ENCODE data around the gene PSMB10.
A peak's percentile ranks its signal among the peaks of the same experiment; 100 is the strongest.
"Not testable (repeated sequence)": the region's sequence is repeated elsewhere in the genome, so short reads cannot be mapped to it uniquely, and the experiment has no call there.

The PSMB10 gene

DNA sequence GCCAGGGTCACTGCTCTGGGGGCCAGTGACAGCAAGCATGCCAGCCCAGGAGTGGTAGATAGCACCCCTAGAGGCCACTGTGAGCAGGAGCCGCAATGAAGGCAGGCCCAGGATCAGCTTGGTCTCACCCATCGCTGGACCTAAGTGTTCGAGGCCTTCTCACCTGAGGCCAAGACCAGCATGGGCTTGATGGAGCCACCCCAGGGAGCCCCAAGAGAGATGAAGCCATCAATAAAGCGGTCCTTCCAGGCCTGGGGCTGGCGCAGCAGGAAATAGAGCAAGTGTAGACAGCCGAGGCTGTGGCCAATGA lies 5.5 kb upstream of the PSMB10 start:
- TF ChIP-seq, protein P1, sequence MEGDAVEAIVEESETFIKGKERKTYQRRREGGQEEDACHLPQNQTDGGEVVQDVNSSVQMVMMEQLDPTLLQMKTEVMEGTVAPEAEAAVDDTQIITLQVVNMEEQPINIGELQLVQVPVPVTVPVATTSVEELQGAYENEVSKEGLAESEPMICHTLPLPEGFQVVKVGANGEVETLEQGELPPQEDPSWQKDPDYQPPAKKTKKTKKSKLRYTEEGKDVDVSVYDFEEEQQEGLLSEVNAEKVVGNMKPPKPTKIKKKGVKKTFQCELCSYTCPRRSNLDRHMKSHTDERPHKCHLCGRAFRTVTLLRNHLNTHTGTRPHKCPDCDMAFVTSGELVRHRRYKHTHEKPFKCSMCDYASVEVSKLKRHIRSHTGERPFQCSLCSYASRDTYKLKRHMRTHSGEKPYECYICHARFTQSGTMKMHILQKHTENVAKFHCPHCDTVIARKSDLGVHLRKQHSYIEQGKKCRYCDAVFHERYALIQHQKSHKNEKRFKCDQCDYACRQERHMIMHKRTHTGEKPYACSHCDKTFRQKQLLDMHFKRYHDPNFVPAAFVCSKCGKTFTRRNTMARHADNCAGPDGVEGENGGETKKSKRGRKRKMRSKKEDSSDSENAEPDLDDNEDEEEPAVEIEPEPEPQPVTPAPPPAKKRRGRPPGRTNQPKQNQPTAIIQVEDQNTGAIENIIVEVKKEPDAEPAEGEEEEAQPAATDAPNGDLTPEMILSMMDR (IDR thresholded peaks at IDR 0.05; ENCODE audit: low read depth, low read length), result peak; percentile 81
- in situ Hi-C loops (cut with HindIII; ENCODE audit: low sequenced_read_pairs), result no loop called here
- DNase-seq (ENCODE audit: low read depth, low spot score), result peak; percentile 27
- H3K4me3 ChIP-seq (ENCODE audit: low read depth, low read length), result no peak overlapping the region

DNA sequence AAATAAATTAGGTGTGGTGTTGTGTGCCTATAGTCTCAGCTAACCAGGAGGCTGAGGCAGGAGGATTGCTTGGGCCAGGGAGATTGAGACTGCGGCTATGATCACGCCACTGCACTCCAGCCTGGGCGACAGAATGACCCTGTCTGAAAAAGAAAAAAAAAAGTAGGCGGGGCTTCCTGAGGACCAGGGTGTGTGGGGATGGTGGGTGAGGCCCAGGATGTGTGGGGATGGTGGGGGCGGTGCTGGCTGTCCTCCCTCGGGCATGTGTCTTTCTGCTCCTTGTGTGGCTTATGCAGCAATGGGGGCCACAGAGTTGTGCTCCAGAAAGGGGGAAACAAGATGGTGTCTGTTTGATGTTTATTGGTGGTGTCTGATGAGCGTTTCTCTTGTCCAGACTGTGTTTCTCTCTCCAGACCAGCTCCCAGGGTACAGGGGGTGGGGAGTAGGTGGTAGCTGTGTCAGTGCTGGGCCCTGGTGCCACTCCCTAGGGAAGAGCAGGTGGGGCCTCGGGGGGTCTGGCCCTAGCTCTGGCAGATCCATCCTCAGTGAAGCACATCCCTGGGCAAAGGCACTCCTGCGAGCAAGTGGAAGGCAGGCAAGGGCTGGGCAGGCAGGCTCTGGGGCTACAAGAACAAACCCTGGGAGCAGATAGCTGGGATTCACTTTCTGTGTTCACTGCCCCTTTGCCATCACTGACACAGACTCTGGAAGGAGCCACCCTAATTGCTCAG lies 5.0 kb upstream of the PSMB10 start:
- in situ Hi-C loops (cut with HindIII; ENCODE audit: low sequenced_read_pairs), result no loop called here
- no peak for DNase-seq (ENCODE audit: low read depth, low spot score)
- TF ChIP-seq, protein P1 (IDR thresholded peaks at IDR 0.05; ENCODE audit: low read depth, low read length), result no peak
- H3K4me3 ChIP-seq (ENCODE audit: low read depth, low read length), result no peak overlapping the region

DNA sequence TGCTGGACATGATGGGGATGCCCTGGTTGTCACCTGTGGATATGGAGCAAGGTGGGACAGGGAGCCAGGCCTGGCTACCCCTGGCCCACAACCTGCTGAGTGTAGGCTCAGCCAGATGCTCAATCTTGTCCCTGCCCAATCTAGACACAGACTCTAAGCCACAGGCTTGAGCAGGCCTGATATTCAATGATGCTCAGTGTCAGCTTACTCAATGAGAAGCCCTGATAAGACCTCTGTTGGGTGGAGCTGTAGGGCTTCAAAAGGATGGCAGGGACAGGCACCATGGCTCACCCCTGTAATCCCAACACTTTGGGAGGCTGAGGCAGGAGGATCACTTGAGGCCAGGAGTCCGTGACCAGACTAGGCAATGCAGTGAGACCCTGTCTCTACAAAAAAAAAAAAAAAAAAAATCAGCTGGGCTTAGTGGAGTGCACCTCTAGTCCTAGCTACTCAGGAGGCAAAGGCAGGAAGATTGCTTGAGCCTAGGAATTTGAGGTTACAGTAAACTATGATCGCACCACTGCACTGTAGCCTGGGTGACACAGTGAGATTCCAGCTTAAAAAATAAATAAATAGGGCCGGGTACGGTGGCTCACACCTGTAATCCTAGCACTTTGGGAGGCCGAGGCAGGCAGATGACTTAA lies 3.9 kb upstream of the PSMB10 start:
- DNase-seq (ENCODE audit: low read depth, low spot score), result no peak
- TF ChIP-seq, protein P1 (IDR thresholded peaks at IDR 0.05; ENCODE audit: low read depth, low read length), result no peak
- in situ Hi-C loops (cut with HindIII; ENCODE audit: low sequenced_read_pairs), result no loop called here
- no peak overlapping the region for H3K4me3 ChIP-seq (ENCODE audit: low read depth, low read length)

DNA sequence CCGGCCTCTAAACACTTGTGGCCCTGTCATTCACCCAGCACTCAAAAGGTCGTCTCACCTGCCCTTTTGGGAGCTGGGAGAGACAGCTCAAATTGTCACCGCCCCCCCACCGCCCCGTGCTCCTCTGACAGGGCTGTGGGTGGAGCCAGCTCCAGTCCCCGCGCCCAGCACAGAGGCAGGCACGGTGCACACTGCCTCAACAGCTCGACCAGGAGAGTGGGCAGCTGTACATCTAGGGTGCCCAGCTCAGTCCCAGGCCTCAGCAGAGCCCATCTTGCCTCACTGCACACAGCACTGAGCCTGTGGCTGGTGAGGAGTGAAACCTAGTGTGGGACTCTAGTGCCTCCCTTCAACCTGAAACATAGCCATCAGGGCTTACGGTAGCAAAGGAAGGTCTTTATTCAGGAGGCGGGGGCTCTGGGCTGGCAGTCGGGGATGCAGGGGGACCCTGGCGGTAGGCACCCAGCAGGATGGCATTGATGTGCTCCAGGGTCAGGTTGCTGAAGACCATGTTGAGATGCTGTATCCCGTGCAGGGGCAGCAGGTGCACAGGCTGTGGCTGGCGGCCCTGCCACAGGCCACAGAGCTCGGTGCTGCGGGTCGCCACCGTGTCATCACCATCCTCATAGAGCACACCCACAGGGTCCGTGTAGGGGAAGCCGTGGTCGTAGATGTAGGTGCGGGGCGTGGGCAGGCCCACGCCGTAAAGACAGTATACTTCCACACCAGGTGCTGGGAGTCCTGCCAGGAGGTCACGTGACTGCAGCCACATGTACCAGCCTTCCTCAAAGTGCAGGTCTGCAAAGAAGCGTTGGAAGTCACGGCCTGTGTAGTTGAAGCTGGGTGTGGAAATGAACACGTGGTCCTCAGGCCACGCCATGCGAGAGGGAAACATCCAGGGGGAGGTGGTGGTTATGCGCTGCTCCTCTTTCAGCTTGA lies 3.1 kb upstream of the PSMB10 start:
- in situ Hi-C loops (cut with HindIII; ENCODE audit: low sequenced_read_pairs), result no loop called here
- no peak overlapping the region for H3K4me3 ChIP-seq (ENCODE audit: low read depth, low read length)
- no peak for DNase-seq (ENCODE audit: low read depth, low spot score)
- TF ChIP-seq, protein P1 (IDR thresholded peaks at IDR 0.05; ENCODE audit: low read depth, low read length), result no peak

DNA sequence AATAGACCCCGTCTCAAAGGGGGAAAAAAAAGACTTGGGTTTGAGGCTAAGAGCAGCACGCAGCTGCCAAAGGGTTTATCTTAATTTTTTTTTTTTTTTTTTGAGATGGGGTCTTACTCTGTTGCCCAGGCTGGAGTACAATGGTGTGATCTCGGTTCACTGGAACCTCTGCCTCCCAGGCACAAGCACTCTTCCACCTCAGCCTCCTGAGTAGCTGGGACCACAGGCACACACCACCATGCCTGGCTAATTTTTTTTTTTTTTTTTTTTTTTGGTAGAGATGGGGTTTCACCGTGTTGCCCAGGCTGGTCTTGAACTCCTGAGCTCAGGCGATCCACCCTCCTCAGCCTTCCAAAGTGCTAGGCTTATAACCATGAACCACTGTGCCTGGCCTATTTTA lies 1.1 kb upstream of the PSMB10 start:
- in situ Hi-C loops (cut with HindIII; ENCODE audit: low sequenced_read_pairs); H3K4me3 ChIP-seq (ENCODE audit: low read depth, low read length); DNase-seq (ENCODE audit: low read depth, low spot score): not testable (repeated sequence)

DNA sequence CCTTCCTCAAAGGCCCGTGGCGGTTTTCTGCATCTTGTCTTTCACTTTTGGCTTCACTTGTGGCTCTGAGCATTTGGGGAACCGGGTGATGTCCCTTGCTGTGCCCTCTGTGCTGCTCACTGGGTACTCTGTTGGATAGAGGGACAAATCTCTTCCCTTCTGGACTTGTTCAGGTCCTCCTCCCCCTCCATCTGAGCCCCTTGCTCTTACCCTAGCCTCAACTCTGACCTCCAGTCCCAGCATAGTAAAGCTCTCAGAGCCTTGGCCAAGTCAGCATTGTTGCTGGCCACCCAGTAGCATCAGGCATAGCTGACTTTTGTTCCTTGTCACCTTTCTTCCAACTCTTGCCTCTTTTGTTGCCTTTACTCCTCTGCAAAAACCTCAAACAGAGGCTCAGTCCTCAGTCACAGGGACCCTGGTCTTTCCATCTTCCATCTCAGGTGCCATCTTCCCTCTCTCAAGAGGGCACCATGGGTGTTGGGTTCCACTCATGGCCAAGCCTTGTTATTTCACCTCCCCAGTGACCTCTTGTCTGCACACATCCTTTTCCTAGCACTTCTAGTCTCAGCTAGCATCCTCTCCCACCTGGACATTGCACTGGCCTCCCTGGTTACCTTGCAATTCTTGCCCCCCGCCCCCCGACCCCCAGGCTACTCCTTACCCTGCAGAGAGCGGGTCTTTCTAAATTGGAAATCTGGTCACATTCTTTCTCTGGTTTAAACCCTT lies 393 bp upstream of the PSMB10 start:
- DNase-seq (ENCODE audit: low read depth, low spot score), result no peak
- TF ChIP-seq, protein P1 (IDR thresholded peaks at IDR 0.05; ENCODE audit: low read depth, low read length), result no peak
- H3K4me3 ChIP-seq (ENCODE audit: low read depth, low read length), result peak overlapping the region; percentile 85
- in situ Hi-C loops (cut with HindIII; ENCODE audit: low sequenced_read_pairs), result no loop called here

Measured in astrocyte of the spinal cord (primary cell).